ENCODE measurements around the gene MTHFR. TPM values are rescaled to one million over a fixed set of nuclear protein-coding genes. Genes with fewer than 3 reads are reported as not detected.

MTHFR gene
- polyA plus RNA-seq, 1 of the 3 experiments (the other 2 are of a cell fraction), result 5.3 TPM

DNA sequence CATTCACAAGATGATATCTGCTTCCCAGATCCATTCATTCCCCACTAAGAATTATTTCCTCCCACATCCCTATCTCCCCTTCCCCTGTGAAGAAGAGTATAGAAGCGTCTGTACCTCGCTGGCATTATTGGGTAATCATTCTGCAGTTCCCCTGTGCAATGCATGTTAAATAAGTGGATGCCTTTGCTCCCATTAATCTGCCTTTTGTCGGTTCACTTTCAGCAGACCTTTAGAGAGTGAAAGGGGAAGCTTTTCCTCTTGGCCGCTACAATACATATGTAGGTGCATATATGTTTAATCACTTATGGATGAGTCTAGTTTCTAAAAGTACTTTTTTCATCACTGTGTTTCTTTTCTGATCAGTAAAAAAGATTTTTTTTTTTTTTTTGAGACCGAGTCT is 7.3 kb upstream of the MTHFR start:
- H2AFZ ChIP-seq (ENCODE audit: low read depth), result no peak overlapping the region
- 93% methylated on average over 5 of the region's 5 CpGs for WGBS (ENCODE audit: low lambda C conversion rate)
- H3F3A ChIP-seq (replicated peaks; ENCODE audit: insufficient read depth), result no peaks in the 10 kb centered on the region
- ChIA-PET POLR2A (no interaction called here), CTCF (no interaction called here)
- no peak overlapping the region for H3K9ac ChIP-seq
- H3K79me2 ChIP-seq (ENCODE audit: insufficient read depth), result peaks cover 46% of the 10 kb centered on the region
- H4K20me1 ChIP-seq (ENCODE audit: insufficient read depth), result peaks cover 4% of the 10 kb centered on the region; the same call in 1 of the 2 replicates
- H3K4me1 ChIP-seq (ENCODE audit: control insufficient read depth in 1 of 2, insufficient read depth in 2 of 2, low read depth in 1 of 2, low read length in 1 of 2), result peaks cover 0 to under 1% of the 10 kb centered on the region in 2 experiments; a peak in 1 of 4 replicates
- DNase-seq, result no peak
- no peaks in the 10 kb centered on the region for H3K27me3 ChIP-seq (ENCODE audit: insufficient read depth)
- no peak overlapping the region for H3K4me3 ChIP-seq (ENCODE audit: low read depth in 2 of 2, low read length in 1 of 2)
- H3K9me2 ChIP-seq, result no peaks in the 10 kb centered on the region
- H3K4me2 ChIP-seq, result no peak overlapping the region
- H3K9me3 ChIP-seq, result no peaks in the 10 kb centered on the region
- H3K27ac ChIP-seq (ENCODE audit: low read depth in 2 of 2, low read length in 1 of 2), result no peak overlapping the region
- H3K36me3 ChIP-seq (replicated peaks in 1 of 2; ENCODE audit: control insufficient read depth in 1 of 2, insufficient read depth in 2 of 2, low read length in 1 of 2), result peaks cover 49 to 61% of the 10 kb centered on the region in 2 experiments
- no peak for TF ChIP-seq CHD2 (IDR thresholded peaks at IDR 0.05; ENCODE audit: low read length, partially characterized antibody)
- TF ChIP-seq SMC3 (IDR thresholded peaks at IDR 0.05; ENCODE audit: low read depth, low read length), result no peak
- TF ChIP-seq, protein P1, sequence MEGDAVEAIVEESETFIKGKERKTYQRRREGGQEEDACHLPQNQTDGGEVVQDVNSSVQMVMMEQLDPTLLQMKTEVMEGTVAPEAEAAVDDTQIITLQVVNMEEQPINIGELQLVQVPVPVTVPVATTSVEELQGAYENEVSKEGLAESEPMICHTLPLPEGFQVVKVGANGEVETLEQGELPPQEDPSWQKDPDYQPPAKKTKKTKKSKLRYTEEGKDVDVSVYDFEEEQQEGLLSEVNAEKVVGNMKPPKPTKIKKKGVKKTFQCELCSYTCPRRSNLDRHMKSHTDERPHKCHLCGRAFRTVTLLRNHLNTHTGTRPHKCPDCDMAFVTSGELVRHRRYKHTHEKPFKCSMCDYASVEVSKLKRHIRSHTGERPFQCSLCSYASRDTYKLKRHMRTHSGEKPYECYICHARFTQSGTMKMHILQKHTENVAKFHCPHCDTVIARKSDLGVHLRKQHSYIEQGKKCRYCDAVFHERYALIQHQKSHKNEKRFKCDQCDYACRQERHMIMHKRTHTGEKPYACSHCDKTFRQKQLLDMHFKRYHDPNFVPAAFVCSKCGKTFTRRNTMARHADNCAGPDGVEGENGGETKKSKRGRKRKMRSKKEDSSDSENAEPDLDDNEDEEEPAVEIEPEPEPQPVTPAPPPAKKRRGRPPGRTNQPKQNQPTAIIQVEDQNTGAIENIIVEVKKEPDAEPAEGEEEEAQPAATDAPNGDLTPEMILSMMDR (IDR thresholded peaks at IDR 0.05), result no peak
- no peak for TF ChIP-seq RFX5 (IDR thresholded peaks at IDR 0.05; ENCODE audit: low read length)
- no peak for TF ChIP-seq SIN3A (IDR thresholded peaks at IDR 0.05; ENCODE audit: borderline replicate concordance, low read depth, low read length)
- TF ChIP-seq GATA2 (CRISPR knock-in tag; IDR thresholded peaks at IDR 0.05), result no peak
- TF ChIP-seq, protein P2, sequence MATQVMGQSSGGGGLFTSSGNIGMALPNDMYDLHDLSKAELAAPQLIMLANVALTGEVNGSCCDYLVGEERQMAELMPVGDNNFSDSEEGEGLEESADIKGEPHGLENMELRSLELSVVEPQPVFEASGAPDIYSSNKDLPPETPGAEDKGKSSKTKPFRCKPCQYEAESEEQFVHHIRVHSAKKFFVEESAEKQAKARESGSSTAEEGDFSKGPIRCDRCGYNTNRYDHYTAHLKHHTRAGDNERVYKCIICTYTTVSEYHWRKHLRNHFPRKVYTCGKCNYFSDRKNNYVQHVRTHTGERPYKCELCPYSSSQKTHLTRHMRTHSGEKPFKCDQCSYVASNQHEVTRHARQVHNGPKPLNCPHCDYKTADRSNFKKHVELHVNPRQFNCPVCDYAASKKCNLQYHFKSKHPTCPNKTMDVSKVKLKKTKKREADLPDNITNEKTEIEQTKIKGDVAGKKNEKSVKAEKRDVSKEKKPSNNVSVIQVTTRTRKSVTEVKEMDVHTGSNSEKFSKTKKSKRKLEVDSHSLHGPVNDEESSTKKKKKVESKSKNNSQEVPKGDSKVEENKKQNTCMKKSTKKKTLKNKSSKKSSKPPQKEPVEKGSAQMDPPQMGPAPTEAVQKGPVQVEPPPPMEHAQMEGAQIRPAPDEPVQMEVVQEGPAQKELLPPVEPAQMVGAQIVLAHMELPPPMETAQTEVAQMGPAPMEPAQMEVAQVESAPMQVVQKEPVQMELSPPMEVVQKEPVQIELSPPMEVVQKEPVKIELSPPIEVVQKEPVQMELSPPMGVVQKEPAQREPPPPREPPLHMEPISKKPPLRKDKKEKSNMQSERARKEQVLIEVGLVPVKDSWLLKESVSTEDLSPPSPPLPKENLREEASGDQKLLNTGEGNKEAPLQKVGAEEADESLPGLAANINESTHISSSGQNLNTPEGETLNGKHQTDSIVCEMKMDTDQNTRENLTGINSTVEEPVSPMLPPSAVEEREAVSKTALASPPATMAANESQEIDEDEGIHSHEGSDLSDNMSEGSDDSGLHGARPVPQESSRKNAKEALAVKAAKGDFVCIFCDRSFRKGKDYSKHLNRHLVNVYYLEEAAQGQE (IDR thresholded peaks at IDR 0.05; ENCODE audit: low read depth, low read length), result no peak
- TF ChIP-seq, protein P3, sequence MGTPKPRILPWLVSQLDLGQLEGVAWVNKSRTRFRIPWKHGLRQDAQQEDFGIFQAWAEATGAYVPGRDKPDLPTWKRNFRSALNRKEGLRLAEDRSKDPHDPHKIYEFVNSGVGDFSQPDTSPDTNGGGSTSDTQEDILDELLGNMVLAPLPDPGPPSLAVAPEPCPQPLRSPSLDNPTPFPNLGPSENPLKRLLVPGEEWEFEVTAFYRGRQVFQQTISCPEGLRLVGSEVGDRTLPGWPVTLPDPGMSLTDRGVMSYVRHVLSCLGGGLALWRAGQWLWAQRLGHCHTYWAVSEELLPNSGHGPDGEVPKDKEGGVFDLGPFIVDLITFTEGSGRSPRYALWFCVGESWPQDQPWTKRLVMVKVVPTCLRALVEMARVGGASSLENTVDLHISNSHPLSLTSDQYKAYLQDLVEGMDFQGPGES (IDR thresholded peaks at IDR 0.05; ENCODE audit: low read depth, low read length), result no peak
- no peak for TF ChIP-seq TCF12 (IDR thresholded peaks at IDR 0.05)
- no peak for TF ChIP-seq GABPA (IDR thresholded peaks at IDR 0.05; ENCODE audit: low read depth)
- TF ChIP-seq RAD21 (IDR thresholded peaks at IDR 0.05; ENCODE audit: low read length), result no peak
- TF ChIP-seq MEF2A (IDR thresholded peaks at IDR 0.05; ENCODE audit: borderline replicate concordance, low read depth), result no peak

Data from SK-N-SH (cell line).